Measurements from ENCODE around the gene LGR5. TPM values are rescaled to one million over a fixed set of nuclear protein-coding genes. Genes with fewer than 3 reads are reported as not detected.

Gene LGR5
- total and polyA plus RNA-seq, 9 of the 15 experiments (the other 6 are each of a cell fraction or from before 2014, with no cell fraction given), result not detected

DNA sequence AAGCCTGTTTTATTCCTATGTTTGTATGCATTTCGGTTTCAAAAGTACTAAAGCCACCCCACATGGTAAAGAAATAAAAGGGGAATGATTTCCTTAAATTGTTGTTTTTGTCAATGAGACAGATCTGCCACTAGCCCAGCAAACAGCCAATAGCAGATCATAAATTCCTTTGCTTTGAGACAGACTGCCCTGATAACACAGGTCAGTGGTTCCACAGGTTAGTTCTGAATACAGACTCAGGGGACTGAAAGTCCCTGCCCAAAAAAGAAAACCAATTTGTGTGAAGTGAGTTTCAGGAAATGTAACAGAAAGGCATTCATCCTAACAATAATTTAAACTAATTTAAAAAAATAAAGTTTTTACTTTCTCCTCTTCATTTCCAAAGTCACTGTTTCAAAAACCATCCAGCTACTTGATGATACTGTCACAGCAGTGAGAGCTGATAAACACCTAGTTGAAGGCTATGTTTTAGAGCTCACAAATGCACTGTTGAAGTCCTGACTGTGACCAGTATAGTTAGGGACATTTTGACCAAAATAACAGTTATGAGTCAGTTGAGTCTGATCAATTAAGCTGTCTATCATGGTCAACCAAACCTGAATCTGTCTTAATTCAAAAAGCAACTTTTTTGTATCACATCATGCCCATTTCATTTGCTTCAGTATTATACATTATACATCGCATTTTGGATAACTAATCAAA, 77.7 kb downstream of the LGR5 start:
- TF ChIP-seq ZNF174 (CRISPR knock-in tag; IDR thresholded peaks at IDR 0.05) (no peak), EHMT2 (IDR thresholded peaks at IDR 0.05) (no peak), SIN3B (IDR thresholded peaks at IDR 0.05; ENCODE audit: low read depth) (no peak)
- TF ChIP-seq, protein P1, sequence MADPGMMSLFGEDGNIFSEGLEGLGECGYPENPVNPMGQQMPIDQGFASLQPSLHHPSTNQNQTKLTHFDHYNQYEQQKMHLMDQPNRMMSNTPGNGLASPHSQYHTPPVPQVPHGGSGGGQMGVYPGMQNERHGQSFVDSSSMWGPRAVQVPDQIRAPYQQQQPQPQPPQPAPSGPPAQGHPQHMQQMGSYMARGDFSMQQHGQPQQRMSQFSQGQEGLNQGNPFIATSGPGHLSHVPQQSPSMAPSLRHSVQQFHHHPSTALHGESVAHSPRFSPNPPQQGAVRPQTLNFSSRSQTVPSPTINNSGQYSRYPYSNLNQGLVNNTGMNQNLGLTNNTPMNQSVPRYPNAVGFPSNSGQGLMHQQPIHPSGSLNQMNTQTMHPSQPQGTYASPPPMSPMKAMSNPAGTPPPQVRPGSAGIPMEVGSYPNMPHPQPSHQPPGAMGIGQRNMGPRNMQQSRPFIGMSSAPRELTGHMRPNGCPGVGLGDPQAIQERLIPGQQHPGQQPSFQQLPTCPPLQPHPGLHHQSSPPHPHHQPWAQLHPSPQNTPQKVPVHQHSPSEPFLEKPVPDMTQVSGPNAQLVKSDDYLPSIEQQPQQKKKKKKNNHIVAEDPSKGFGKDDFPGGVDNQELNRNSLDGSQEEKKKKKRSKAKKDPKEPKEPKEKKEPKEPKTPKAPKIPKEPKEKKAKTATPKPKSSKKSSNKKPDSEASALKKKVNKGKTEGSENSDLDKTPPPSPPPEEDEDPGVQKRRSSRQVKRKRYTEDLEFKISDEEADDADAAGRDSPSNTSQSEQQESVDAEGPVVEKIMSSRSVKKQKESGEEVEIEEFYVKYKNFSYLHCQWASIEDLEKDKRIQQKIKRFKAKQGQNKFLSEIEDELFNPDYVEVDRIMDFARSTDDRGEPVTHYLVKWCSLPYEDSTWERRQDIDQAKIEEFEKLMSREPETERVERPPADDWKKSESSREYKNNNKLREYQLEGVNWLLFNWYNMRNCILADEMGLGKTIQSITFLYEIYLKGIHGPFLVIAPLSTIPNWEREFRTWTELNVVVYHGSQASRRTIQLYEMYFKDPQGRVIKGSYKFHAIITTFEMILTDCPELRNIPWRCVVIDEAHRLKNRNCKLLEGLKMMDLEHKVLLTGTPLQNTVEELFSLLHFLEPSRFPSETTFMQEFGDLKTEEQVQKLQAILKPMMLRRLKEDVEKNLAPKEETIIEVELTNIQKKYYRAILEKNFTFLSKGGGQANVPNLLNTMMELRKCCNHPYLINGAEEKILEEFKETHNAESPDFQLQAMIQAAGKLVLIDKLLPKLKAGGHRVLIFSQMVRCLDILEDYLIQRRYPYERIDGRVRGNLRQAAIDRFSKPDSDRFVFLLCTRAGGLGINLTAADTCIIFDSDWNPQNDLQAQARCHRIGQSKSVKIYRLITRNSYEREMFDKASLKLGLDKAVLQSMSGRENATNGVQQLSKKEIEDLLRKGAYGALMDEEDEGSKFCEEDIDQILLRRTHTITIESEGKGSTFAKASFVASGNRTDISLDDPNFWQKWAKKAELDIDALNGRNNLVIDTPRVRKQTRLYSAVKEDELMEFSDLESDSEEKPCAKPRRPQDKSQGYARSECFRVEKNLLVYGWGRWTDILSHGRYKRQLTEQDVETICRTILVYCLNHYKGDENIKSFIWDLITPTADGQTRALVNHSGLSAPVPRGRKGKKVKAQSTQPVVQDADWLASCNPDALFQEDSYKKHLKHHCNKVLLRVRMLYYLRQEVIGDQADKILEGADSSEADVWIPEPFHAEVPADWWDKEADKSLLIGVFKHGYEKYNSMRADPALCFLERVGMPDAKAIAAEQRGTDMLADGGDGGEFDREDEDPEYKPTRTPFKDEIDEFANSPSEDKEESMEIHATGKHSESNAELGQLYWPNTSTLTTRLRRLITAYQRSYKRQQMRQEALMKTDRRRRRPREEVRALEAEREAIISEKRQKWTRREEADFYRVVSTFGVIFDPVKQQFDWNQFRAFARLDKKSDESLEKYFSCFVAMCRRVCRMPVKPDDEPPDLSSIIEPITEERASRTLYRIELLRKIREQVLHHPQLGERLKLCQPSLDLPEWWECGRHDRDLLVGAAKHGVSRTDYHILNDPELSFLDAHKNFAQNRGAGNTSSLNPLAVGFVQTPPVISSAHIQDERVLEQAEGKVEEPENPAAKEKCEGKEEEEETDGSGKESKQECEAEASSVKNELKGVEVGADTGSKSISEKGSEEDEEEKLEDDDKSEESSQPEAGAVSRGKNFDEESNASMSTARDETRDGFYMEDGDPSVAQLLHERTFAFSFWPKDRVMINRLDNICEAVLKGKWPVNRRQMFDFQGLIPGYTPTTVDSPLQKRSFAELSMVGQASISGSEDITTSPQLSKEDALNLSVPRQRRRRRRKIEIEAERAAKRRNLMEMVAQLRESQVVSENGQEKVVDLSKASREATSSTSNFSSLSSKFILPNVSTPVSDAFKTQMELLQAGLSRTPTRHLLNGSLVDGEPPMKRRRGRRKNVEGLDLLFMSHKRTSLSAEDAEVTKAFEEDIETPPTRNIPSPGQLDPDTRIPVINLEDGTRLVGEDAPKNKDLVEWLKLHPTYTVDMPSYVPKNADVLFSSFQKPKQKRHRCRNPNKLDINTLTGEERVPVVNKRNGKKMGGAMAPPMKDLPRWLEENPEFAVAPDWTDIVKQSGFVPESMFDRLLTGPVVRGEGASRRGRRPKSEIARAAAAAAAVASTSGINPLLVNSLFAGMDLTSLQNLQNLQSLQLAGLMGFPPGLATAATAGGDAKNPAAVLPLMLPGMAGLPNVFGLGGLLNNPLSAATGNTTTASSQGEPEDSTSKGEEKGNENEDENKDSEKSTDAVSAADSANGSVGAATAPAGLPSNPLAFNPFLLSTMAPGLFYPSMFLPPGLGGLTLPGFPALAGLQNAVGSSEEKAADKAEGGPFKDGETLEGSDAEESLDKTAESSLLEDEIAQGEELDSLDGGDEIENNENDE (IDR thresholded peaks at IDR 0.05; ENCODE audit: low read depth, low read length), result no peak
- Histone ChIP-seq H3K4me2 (ENCODE audit: insufficient read depth, low read length) (no peak overlapping the region), H3K4me1 (replicated peaks in 1 of 2; ENCODE audit: control insufficient read depth in 2 of 2, insufficient read depth in 2 of 2, low read length in 2 of 2) (no peaks in the 10 kb centered on the region), H3K27me3 (ENCODE audit: control insufficient read depth in 2 of 2, insufficient read depth in 2 of 2, low read length in 2 of 2) (peaks cover 0 to 13% of the 10 kb centered on the region in 2 experiments; a peak in 3 of 5 replicates), H3K79me2 (ENCODE audit: control insufficient read depth, insufficient read depth, low read length) (no peaks in the 10 kb centered on the region), H3K9ac (ENCODE audit: insufficient read depth in 1 of 2, low read depth in 2 of 2, low read length in 2 of 2) (no peak overlapping the region), H4K20me1 (replicated peaks; ENCODE audit: control insufficient read depth, insufficient read depth, low read length) (no peaks in the 10 kb centered on the region), H3K36me3 (ENCODE audit: control insufficient read depth, insufficient read depth, low read length) (no peaks in the 10 kb centered on the region), H2AFZ (ENCODE audit: low read depth, low read length) (no peak overlapping the region), H3K4me3 (no peak overlapping the region), H3K27ac (ENCODE audit: extremely low read depth, low read depth, low read length) (no peak overlapping the region), H3K9me3 (replicated peaks; ENCODE audit: control insufficient read depth, insufficient read depth, low read depth, low read length) (no peaks in the 10 kb centered on the region), H3K9me1 (ENCODE audit: control insufficient read depth, insufficient read depth, low read length) (no peaks in the 10 kb centered on the region)
- in situ Hi-C loops (cut with MboI) (no loop called here), intact Hi-C loops (cut with micrococcal nuclease) (no loop called here)
- no peak for ATAC-seq
- ChIA-PET CTCF (ENCODE audit: low intra/inter-chr PET ratio) (no interaction called here), POLR2A (no interaction called here)
- WGBS (ENCODE audit: insufficient coverage, low coverage, missing lambda C conversion rate), result 0% methylated on average over 2 of the region's 2 CpGs
- DNase-seq (ENCODE audit: extremely low read depth in 1 of 4, low spot score in 3 of 4), result no peak
- BruUV-seq (replicated peaks), result no TSS peak
- no peak for FAIRE-seq

Measured in K562 (cell line).